ENCODE measurements around the gene GINS2. TPM values are rescaled to one million over a fixed set of nuclear protein-coding genes. Genes with fewer than 3 reads are reported as not detected.

GINS2 gene
- polyA plus RNA-seq, 1 of the 3 experiments (the other 2 are of a cell fraction): 9.0 TPM

GRCh38 chr16:85629853-85630252 lies 58.9 kb downstream of the GINS2 start:
- POLR2A ChIA-PET: no interaction called here
- Histone ChIP-seq H2AFZ (ENCODE audit: low read depth) (no peak overlapping the region), H3K4me2 (no peak overlapping the region), H3K36me3 (replicated peaks in 1 of 2; ENCODE audit: control insufficient read depth in 1 of 2, insufficient read depth in 2 of 2, low read length in 1 of 2) (peaks cover 0 to 18% of the 10 kb centered on the region in 2 experiments), H3K4me3 (ENCODE audit: low read depth in 2 of 2, low read length in 1 of 2) (no peak overlapping the region), H3F3A (replicated peaks; ENCODE audit: insufficient read depth) (no peaks in the 10 kb centered on the region), H3K27me3 (ENCODE audit: insufficient read depth) (no peaks in the 10 kb centered on the region), H3K79me2 (ENCODE audit: insufficient read depth) (peaks cover 72% of the 10 kb centered on the region), H3K27ac (ENCODE audit: low read depth in 2 of 2, low read length in 1 of 2) (no peak overlapping the region), H3K4me1 (ENCODE audit: control insufficient read depth in 1 of 2, insufficient read depth in 2 of 2, low read depth in 1 of 2, low read length in 1 of 2) (peaks cover 6 to 83% of the 10 kb centered on the region in 2 experiments; a peak in 3 of 4 replicates), H3K9me3 (no peaks in the 10 kb centered on the region), H4K20me1 (ENCODE audit: insufficient read depth) (peaks cover 99% of the 10 kb centered on the region), H3K9me2 (no peaks in the 10 kb centered on the region), H3K9ac (no peak overlapping the region)
- TF ChIP-seq ZBTB33 (IDR thresholded peaks at IDR 0.05; ENCODE audit: borderline replicate concordance, low read depth): no peak
- TF ChIP-seq EZH2phosphoT487 (IDR thresholded peaks at IDR 0.05; ENCODE audit: borderline replicate concordance, low read depth): no peak
- no peak for TF ChIP-seq JUND (IDR thresholded peaks at IDR 0.05)
- TF ChIP-seq USF2 (IDR thresholded peaks at IDR 0.05; ENCODE audit: borderline replicate concordance, low read depth, low read length): no peak
- no peak for TF ChIP-seq MAX (IDR thresholded peaks at IDR 0.05; ENCODE audit: low read depth)
- TF ChIP-seq YY1 (IDR thresholded peaks at IDR 0.05; ENCODE audit: low read depth): no peak
- TF ChIP-seq FOXJ3 (CRISPR knock-in tag; IDR thresholded peaks at IDR 0.05): no peak
- TF ChIP-seq RCOR1 (IDR thresholded peaks at IDR 0.05; ENCODE audit: low read length): no peak
- TF ChIP-seq GABPA (IDR thresholded peaks at IDR 0.05; ENCODE audit: low read depth): no peak
- DNase-seq: no peak
- CTCF ChIA-PET: interaction anchor here (1.3 to 10.3 kb wide), 2 partner anchors 9 to 14 kb away, joined by 3 to 106 read pairs; partner anchors contain the start of gene GSE1
- 100% methylated on average over 4 of the region's 5 CpGs for whole genome bisulfite sequencing (ENCODE audit: low lambda C conversion rate)

GRCh38 chr16:85629326-85629725 lies 59.4 kb downstream of the GINS2 start:
- Histone ChIP-seq H3K9ac (no peak overlapping the region), H3K27ac (ENCODE audit: low read depth in 2 of 2, low read length in 1 of 2) (peak overlapping the region in 1 of 2 experiments; percentile 6; a peak in 1 of 4 replicates), H3K27me3 (ENCODE audit: insufficient read depth) (no peaks in the 10 kb centered on the region), H3K9me3 (no peaks in the 10 kb centered on the region), H3K79me2 (ENCODE audit: insufficient read depth) (peaks cover 70% of the 10 kb centered on the region), H3K4me3 (ENCODE audit: low read depth in 2 of 2, low read length in 1 of 2) (no peak overlapping the region), H4K20me1 (ENCODE audit: insufficient read depth) (peaks cover 99% of the 10 kb centered on the region), H3F3A (replicated peaks; ENCODE audit: insufficient read depth) (no peaks in the 10 kb centered on the region), H3K9me2 (no peaks in the 10 kb centered on the region), H3K36me3 (replicated peaks in 1 of 2; ENCODE audit: control insufficient read depth in 1 of 2, insufficient read depth in 2 of 2, low read length in 1 of 2) (peaks cover 0 to 18% of the 10 kb centered on the region in 2 experiments), H3K4me2 (no peak overlapping the region), H3K4me1 (ENCODE audit: control insufficient read depth in 1 of 2, insufficient read depth in 2 of 2, low read depth in 1 of 2, low read length in 1 of 2) (peaks cover 6 to 83% of the 10 kb centered on the region in 2 experiments; a peak in 3 of 4 replicates), H2AFZ (ENCODE audit: low read depth) (no peak overlapping the region)
- POLR2A ChIA-PET: no interaction called here
- DNase-seq: no peak
- TF ChIP-seq MAX (IDR thresholded peaks at IDR 0.05; ENCODE audit: low read depth) (no peak), PBX3 (IDR thresholded peaks at IDR 0.05) (no peak), RFX5 (IDR thresholded peaks at IDR 0.05; ENCODE audit: low read length) (no peak), RXRA (IDR thresholded peaks at IDR 0.05; ENCODE audit: borderline replicate concordance, low read depth) (no peak), MEF2A (IDR thresholded peaks at IDR 0.05; ENCODE audit: borderline replicate concordance, low read depth) (no peak), TCF12 (IDR thresholded peaks at IDR 0.05) (no peak), NFIC (IDR thresholded peaks at IDR 0.05; ENCODE audit: borderline replicate concordance) (no peak), CHD2 (IDR thresholded peaks at IDR 0.05; ENCODE audit: low read length, partially characterized antibody) (no peak), RCOR1 (IDR thresholded peaks at IDR 0.05; ENCODE audit: low read length) (no peak), POLR2AphosphoS5 (IDR thresholded peaks at IDR 0.05; ENCODE audit: low read depth, low read length) (no peak), ZBTB33 (IDR thresholded peaks at IDR 0.05; ENCODE audit: borderline replicate concordance, low read depth) (no peak), RAD21 (IDR thresholded peaks at IDR 0.05; ENCODE audit: low read length) (no peak), ELF1 (IDR thresholded peaks at IDR 0.05) (no peak), IRF3 (IDR thresholded peaks at IDR 0.05; ENCODE audit: low read depth, low read length) (no peak), TEAD4 (IDR thresholded peaks at IDR 0.05; ENCODE audit: borderline replicate concordance, insufficient read depth) (no peak)
- 98% methylated on average over 9 of the region's 10 CpGs for WGBS (ENCODE audit: low lambda C conversion rate)
- CTCF ChIA-PET: interaction anchor here (1.3 to 10.3 kb wide), 3 partner anchors 9 to 209 kb away, joined by 3 to 106 read pairs (median 3); partner anchors contain the start of gene GSE1
